CD14-positive monocyte (primary cell): Measurements from ENCODE around the gene NBPF1. TPM values are rescaled to one million over a fixed set of nuclear protein-coding genes. Genes with fewer than 3 reads are reported as not detected.
"Not testable (repeated sequence)": the region's sequence is repeated elsewhere in the genome, so short reads cannot be mapped to it uniquely, and the experiment has no call there.

Experiments
- DNase-seq, 3 donors: peaks; one replicate each; pipeline ENCODE4 v3.0.0-alpha.2; 2011 to 2022
- H2AFZ ChIP-seq: 2 replicates; pipeline ENCODE4 v1.6.0; 2012; ENCODE audit warnings: mild to moderate bottlenecking, low read depth, low read length, inconsistent platforms; ENCODE audit not compliant: insufficient read depth, poor library complexity, severe bottlenecking
- H3K27ac ChIP-seq, 2 donors: 1 replicate in 1 of 2; 2 replicates in 1 of 2; pipeline ENCODE4 v1.5.1; 2012 to 2013; ENCODE audit warnings: low read length in 2 of 2, control low read depth in 1 of 2, inconsistent platforms in 1 of 2, low read depth in 1 of 2, mild to moderate bottlenecking in 1 of 2
- H3K27me3 ChIP-seq, 2 donors: one replicate each; pipeline versions ENCODE4 v1.6.0 to v1.6.1; 2011 to 2013; ENCODE audit warnings: low read length in 2 of 2; ENCODE audit not compliant: control insufficient read depth in 2 of 2, insufficient read depth in 2 of 2
- H3K36me3 ChIP-seq, 2 donors: replicated peaks in 1 of 2; 1 replicate in 1 of 2; 2 replicates in 1 of 2; pipeline versions ENCODE4 v1.5.1 to v1.6.1; 2012 to 2013; ENCODE audit warnings: low read length in 2 of 2, control low read depth in 1 of 2, inconsistent platforms in 1 of 2, mild to moderate bottlenecking in 1 of 2; ENCODE audit not compliant: insufficient read depth in 2 of 2, control insufficient read depth in 1 of 2
- H3K4me1 ChIP-seq, 2 donors: 1 replicate in 1 of 2; 2 replicates in 1 of 2; pipeline versions ENCODE4 v1.5.1 to v1.6.1; 2012 to 2013; ENCODE audit warnings: low read length in 2 of 2, control low read depth in 1 of 2, inconsistent platforms in 1 of 2, mild to moderate bottlenecking in 1 of 2, moderate library complexity in 1 of 2; ENCODE audit not compliant: insufficient read depth in 2 of 2, control insufficient read depth in 1 of 2
- H3K4me2 ChIP-seq: replicated peaks from 2 replicates; pipeline ENCODE3; 2012; ENCODE audit warnings: low read length, moderate library complexity, mild to moderate bottlenecking; ENCODE audit not compliant: poor library complexity, severe bottlenecking; ENCODE audit errors: extremely low read depth
- H3K4me3 ChIP-seq, 3 experiments: fragments of 200-600 bp in 1 of 3; sonication (generic) in 1 of 3; replicated peaks in 1 of 3; 1 replicate in 2 of 3; 2 replicates in 1 of 3; pipeline ENCODE4 v1.5.1; 2011 to 2013; ENCODE audit warnings: low read length in 3 of 3, mild to moderate bottlenecking in 3 of 3, control low read depth in 2 of 3, low read depth in 2 of 3, inconsistent platforms in 1 of 3, moderate library complexity in 1 of 3
- H3K79me2 ChIP-seq: 2 replicates; pipeline ENCODE4 v1.6.0; 2012; ENCODE audit warnings: mild to moderate bottlenecking, control low read depth, inconsistent platforms, low read length, moderate library complexity; ENCODE audit not compliant: insufficient read depth
- H3K9ac ChIP-seq: 2 replicates; pipeline ENCODE4 v1.6.0; 2017; ENCODE audit warnings: low read length, mild to moderate bottlenecking; ENCODE audit not compliant: insufficient read depth, poor library complexity, severe bottlenecking
- H3K9me3 ChIP-seq, 2 donors: replicated peaks in 1 of 2; 1 replicate in 1 of 2; 2 replicates in 1 of 2; pipeline versions ENCODE4 v1.5.1 to v1.6.1; 2012 to 2013; ENCODE audit warnings: low read length in 2 of 2, control low read depth in 1 of 2; ENCODE audit not compliant: control insufficient read depth in 1 of 2, insufficient read depth in 1 of 2
- H4K20me1 ChIP-seq: 2 replicates; pipeline ENCODE4 v1.6.0; 2012; ENCODE audit warnings: mild to moderate bottlenecking, low read length, control low read depth, moderate library complexity; ENCODE audit not compliant: insufficient read depth
- H3K27ac Mint-ChIP-seq, 7 donors: one replicate each; pipeline ENCODE4 v1.8.0; 2020; ENCODE audit warnings: mild to moderate bottlenecking in 7 of 7, mixed read lengths in 7 of 7, moderate library complexity in 6 of 7, inconsistent platforms in 2 of 7
- H3K27me3 Mint-ChIP-seq, 3 donors: one replicate each; pipeline ENCODE4 v1.8.0; 2021 to 2022; ENCODE audit warnings: low read depth in 3 of 3, mild to moderate bottlenecking in 3 of 3, mixed read lengths in 3 of 3, moderate library complexity in 3 of 3, inconsistent platforms in 1 of 3
- H3K36me3 Mint-ChIP-seq, 2 donors: one replicate each; pipeline ENCODE4 v1.8.0; 2020; ENCODE audit warnings: mixed read lengths in 2 of 2, inconsistent platforms in 1 of 2, mild to moderate bottlenecking in 1 of 2
- H3K4me1 Mint-ChIP-seq: one replicate; pipeline ENCODE4 v1.8.0; 2020; ENCODE audit warnings: mild to moderate bottlenecking, mixed read lengths
- H3K4me3 Mint-ChIP-seq, 2 donors: one replicate each; pipeline ENCODE4 v1.8.0; 2020; ENCODE audit warnings: mild to moderate bottlenecking in 2 of 2, mixed read lengths in 2 of 2, moderate library complexity in 1 of 2
- H3K9me3 Mint-ChIP-seq, 7 donors: one replicate each; pipeline ENCODE4 v1.8.0; 2020 to 2022; ENCODE audit warnings: mixed read lengths in 7 of 7, mild to moderate bottlenecking in 6 of 7, moderate library complexity in 6 of 7, inconsistent platforms in 2 of 7
- WGBS: methylation state at CpG from one replicate; pipeline ENCODE4 v1.1.5; 2013; ENCODE audit warnings: missing lambda C conversion rate; ENCODE audit not compliant: insufficient coverage; 5-methylcytosine and 5-hydroxymethylcytosine counted together
- intact Hi-C, 2 donors: fragments of 100-400 bp; cut with micrococcal nuclease; formaldehyde crosslinking; loops; one replicate each; pipeline versions ENCODE4 v1.15.0 to v1.15.1; 2023
- polyA plus RNA-seq, 3 donors: library from polyadenylated mRNA; depleted of rRNA in 1 of 3; unstranded in 2 of 3; stranded (reverse) in 1 of 3; fragments of 300-500 nt in 2 of 3; fragments of >200 nt in 1 of 3; fragmentation: Illumina TruSeq in 2 of 3; gene quantifications; 1 replicate in 2 of 3; 2 replicates in 1 of 3; pipeline ENCODE4 v1.2.3, GENCODE V29; 2012 to 2021

Gene NBPF1
- polyA plus RNA-seq, 3 donors, result 2.6 to 9.0 (median 4.3) TPM

GRCh38 chr1:16656574-16656973 is 43.2 kb upstream of the NBPF1 start:
- H3K36me3 Mint-ChIP-seq, DNase-seq, H3K4me3 ChIP-seq, H2AFZ ChIP-seq, H3K27ac ChIP-seq, H3K27me3 Mint-ChIP-seq, H3K36me3 ChIP-seq, H3K27ac Mint-ChIP-seq, intact Hi-C loops, H3K4me3 Mint-ChIP-seq, H3K4me2 ChIP-seq, H3K9ac ChIP-seq, H3K4me1 ChIP-seq, H3K9me3 Mint-ChIP-seq, H3K27me3 ChIP-seq, H3K9me3 ChIP-seq, H3K4me1 Mint-ChIP-seq, H3K79me2 ChIP-seq, H4K20me1 ChIP-seq: not testable (repeated sequence)
- no CpG with 5 or more reads among the region's 6 CpGs for WGBS

GRCh38 chr1:16651560-16651959 is 38.2 kb upstream of the NBPF1 start:
- H3K9me3 ChIP-seq, H3K4me3 ChIP-seq, H4K20me1 ChIP-seq, H2AFZ ChIP-seq, intact Hi-C loops, H3K36me3 ChIP-seq, H3K36me3 Mint-ChIP-seq, H3K9me3 Mint-ChIP-seq, H3K27ac Mint-ChIP-seq, DNase-seq, H3K4me3 Mint-ChIP-seq, H3K79me2 ChIP-seq, H3K4me1 Mint-ChIP-seq, H3K4me2 ChIP-seq, H3K27ac ChIP-seq, H3K4me1 ChIP-seq, H3K9ac ChIP-seq: not testable (repeated sequence)
- H3K27me3 ChIP-seq, result peaks cover 4 to 27% of the 10 kb centered on the region in 2 donors
- H3K27me3 Mint-ChIP-seq, result peaks cover 10 to 25% (median 14%) of the 10 kb centered on the region in 3 donors
- WGBS, result no CpG with 5 or more reads among the region's 1 CpG

- not testable (repeated sequence) for H3K4me1 ChIP-seq, H3K9ac ChIP-seq, DNase-seq, H3K36me3 ChIP-seq, H3K36me3 Mint-ChIP-seq, H3K27ac ChIP-seq, H3K9me3 Mint-ChIP-seq, H3K27ac Mint-ChIP-seq, H3K79me2 ChIP-seq, H2AFZ ChIP-seq, H3K4me3 ChIP-seq, H4K20me1 ChIP-seq, H3K4me2 ChIP-seq, H3K4me1 Mint-ChIP-seq, H3K9me3 ChIP-seq, H3K4me3 Mint-ChIP-seq
- intact Hi-C loops, result loop anchor here in 1 of 2 donors (10.0 kb wide), 1 partner anchor 255 kb away; no protein-coding TSS in a partner anchor
- peaks cover 4 to 32% of the 10 kb centered on the region in 2 donors for H3K27me3 ChIP-seq
- WGBS, result no CpG with 5 or more reads among the region's 9 CpGs
- H3K27me3 Mint-ChIP-seq, result peaks cover 16 to 31% (median 18%) of the 10 kb centered on the region in 3 donors
Observed at GRCh38 chr1:16649960-16650359, 36.6 kb upstream of the NBPF1 start.

DNA sequence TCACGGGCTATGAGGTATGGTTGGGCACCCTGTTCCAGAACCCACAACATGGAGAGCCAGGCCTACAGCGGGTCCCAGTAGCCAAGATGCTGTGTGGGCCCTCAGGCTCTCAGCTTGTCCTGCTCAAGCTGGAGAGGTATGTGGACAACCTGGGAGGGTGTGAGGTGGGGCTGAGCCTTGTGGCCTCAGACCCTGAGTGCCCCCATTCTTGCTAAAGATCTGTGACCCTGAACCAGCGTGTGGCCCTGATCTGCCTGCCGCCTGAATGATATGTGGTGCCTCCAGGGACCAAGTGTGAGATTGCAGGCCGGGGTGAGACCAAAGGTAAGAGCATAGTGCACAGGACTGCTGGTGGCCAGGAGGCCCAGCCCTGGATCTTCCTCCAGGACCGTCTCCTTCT is 36.0 kb upstream of the NBPF1 start:
- H3K27ac Mint-ChIP-seq, H3K36me3 Mint-ChIP-seq, H3K9me3 Mint-ChIP-seq, H3K9ac ChIP-seq, H3K4me1 Mint-ChIP-seq, DNase-seq, H3K4me3 ChIP-seq, H3K27ac ChIP-seq, H3K79me2 ChIP-seq, H3K4me2 ChIP-seq, H3K36me3 ChIP-seq, H2AFZ ChIP-seq, H3K9me3 ChIP-seq, H4K20me1 ChIP-seq: not testable (repeated sequence)
- peaks cover 4 to 32% of the 10 kb centered on the region in 2 donors for H3K27me3 ChIP-seq
- intact Hi-C loops, result loop anchor here in 1 of 2 donors (10.0 kb wide), 1 partner anchor 255 kb away; no protein-coding TSS in a partner anchor
- WGBS, result 100% methylated on average over 2 of the region's 6 CpGs
- Mint-ChIP-seq H3K27me3 (peaks cover 16 to 31% (median 18%) of the 10 kb centered on the region in 3 donors), H3K4me3 (peak overlapping the region in 1 of 2 donors; percentile 36)
- peaks cover 8 to 11% of the 10 kb centered on the region in 2 donors for H3K4me1 ChIP-seq
